RWPE2 (cell line): ENCODE results near the gene ARHGEF3.

Experiments used
- ATAC-seq: fragments of 200-7000 bp; cut with Tn5 transposase; 3 replicates; pipeline ENCODE4 v1.9.1; 2021; ENCODE audit warnings: low read depth
- DNase-seq: peaks from one replicate; pipeline ENCODE4 v3.0.0-alpha.2; 2020; ENCODE audit warnings: low spot score
- H3K27ac ChIP-seq: fragments of 450-650 bp; 2 replicates; pipeline ENCODE4 v1.5.1; 2017; ENCODE audit warnings: mild to moderate bottlenecking; ENCODE audit not compliant: poor library complexity, severe bottlenecking
- H3K27me3 ChIP-seq: fragments of 250-450 bp; sonication (Bioruptor Pico); 2 replicates; pipeline ENCODE4 v1.5.1; 2021; ENCODE audit warnings: mild to moderate bottlenecking, moderate library complexity; ENCODE audit not compliant: insufficient read depth, poor library complexity, severe bottlenecking
- H3K36me3 ChIP-seq: fragments of 250-450 bp; sonication (Bioruptor Pico); 2 replicates; pipeline ENCODE4 v1.5.1; 2020; ENCODE audit warnings: low read depth, mild to moderate bottlenecking, moderate library complexity
- H3K4me1 ChIP-seq: fragments of 250-450 bp; sonication (Bioruptor Pico); 2 replicates; pipeline ENCODE4 v1.5.1; 2021; ENCODE audit warnings: mild to moderate bottlenecking, moderate library complexity; ENCODE audit not compliant: insufficient read depth, poor library complexity, severe bottlenecking
- H3K4me3 ChIP-seq: fragments of 250-450 bp; sonication (Bioruptor Pico); 2 replicates; pipeline ENCODE4 v1.5.1; 2021; ENCODE audit warnings: mild to moderate bottlenecking, moderate library complexity; ENCODE audit not compliant: severe bottlenecking
- H3K9me3 ChIP-seq: fragments of 250-450 bp; sonication (Bioruptor Pico); 2 replicates; pipeline ENCODE4 v1.5.1; 2021; ENCODE audit warnings: mild to moderate bottlenecking, moderate library complexity; ENCODE audit not compliant: severe bottlenecking
- TF ChIP-seq, protein P1 (sequence below): fragments of 450-650 bp; IDR thresholded peaks from one replicate; pipeline ENCODE4 v1.5.1; 2017; ENCODE audit warnings: mild to moderate bottlenecking, moderate library complexity; ENCODE audit not compliant: poor library complexity, severe bottlenecking

ARHGEF3 gene

GRCh38 chr3:56823421-56823926 lies 21.7 kb upstream of the ARHGEF3 start:
- Histone ChIP-seq H3K4me3 (no peak overlapping the region), H3K27ac (no peak overlapping the region), H3K9me3 (no peaks in the 10 kb centered on the region), H3K4me1 (peaks cover 3% of the 10 kb centered on the region), H3K36me3 (no peaks in the 10 kb centered on the region), H3K27me3 (no peaks in the 10 kb centered on the region)
- DNase-seq = no peak
- ATAC-seq = no peak
- TF ChIP-seq, protein P1, sequence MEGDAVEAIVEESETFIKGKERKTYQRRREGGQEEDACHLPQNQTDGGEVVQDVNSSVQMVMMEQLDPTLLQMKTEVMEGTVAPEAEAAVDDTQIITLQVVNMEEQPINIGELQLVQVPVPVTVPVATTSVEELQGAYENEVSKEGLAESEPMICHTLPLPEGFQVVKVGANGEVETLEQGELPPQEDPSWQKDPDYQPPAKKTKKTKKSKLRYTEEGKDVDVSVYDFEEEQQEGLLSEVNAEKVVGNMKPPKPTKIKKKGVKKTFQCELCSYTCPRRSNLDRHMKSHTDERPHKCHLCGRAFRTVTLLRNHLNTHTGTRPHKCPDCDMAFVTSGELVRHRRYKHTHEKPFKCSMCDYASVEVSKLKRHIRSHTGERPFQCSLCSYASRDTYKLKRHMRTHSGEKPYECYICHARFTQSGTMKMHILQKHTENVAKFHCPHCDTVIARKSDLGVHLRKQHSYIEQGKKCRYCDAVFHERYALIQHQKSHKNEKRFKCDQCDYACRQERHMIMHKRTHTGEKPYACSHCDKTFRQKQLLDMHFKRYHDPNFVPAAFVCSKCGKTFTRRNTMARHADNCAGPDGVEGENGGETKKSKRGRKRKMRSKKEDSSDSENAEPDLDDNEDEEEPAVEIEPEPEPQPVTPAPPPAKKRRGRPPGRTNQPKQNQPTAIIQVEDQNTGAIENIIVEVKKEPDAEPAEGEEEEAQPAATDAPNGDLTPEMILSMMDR = no peak

DNA sequence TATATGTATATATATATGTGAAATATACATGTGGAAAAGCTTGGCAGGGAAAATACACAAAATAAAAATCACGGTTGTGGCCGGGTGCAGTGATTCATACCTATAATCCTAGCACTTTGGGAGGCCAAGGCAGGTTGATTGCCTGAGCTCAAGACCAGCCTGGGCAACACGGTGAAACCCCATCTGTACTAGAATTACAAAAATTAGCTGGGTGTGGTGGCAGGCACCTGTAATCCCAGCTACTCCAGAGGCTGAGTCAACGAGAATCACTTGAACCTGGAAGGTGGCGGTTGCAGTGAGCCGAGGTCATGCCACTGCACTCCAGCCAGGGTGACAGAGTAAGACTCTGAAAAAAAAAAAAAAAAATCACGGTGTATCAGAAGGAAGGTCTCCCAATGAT lies 20.8 kb upstream of the ARHGEF3 start:
- Histone ChIP-seq H3K9me3 (no peaks in the 10 kb centered on the region), H3K4me3 (no peak overlapping the region), H3K27me3 (no peaks in the 10 kb centered on the region), H3K27ac (no peak overlapping the region), H3K4me1 (peaks cover 3% of the 10 kb centered on the region), H3K36me3 (no peaks in the 10 kb centered on the region)
- TF ChIP-seq, protein P1 = no peak
- ATAC-seq = no peak
- no peak for DNase-seq

- Histone ChIP-seq H3K4me3 (no peak overlapping the region), H3K4me1 (no peaks in the 10 kb centered on the region), H3K27ac (no peak overlapping the region), H3K36me3 (no peaks in the 10 kb centered on the region), H3K27me3 (no peaks in the 10 kb centered on the region), H3K9me3 (no peaks in the 10 kb centered on the region)
- no peak for DNase-seq
- ATAC-seq = no peak
- TF ChIP-seq, protein P1 = no peak
Measured at GRCh38 chr3:56819016-56819809, 17.5 kb upstream of the ARHGEF3 start.

GRCh38 chr3:56818156-56818985 lies 16.6 kb upstream of the ARHGEF3 start:
- TF ChIP-seq, protein P1 = no peak
- Histone ChIP-seq H3K27me3 (no peaks in the 10 kb centered on the region), H3K4me3 (no peak overlapping the region), H3K36me3 (no peaks in the 10 kb centered on the region), H3K9me3 (no peaks in the 10 kb centered on the region), H3K4me1 (peaks cover 7% of the 10 kb centered on the region), H3K27ac (no peak overlapping the region)
- DNase-seq (no peak), ATAC-seq (no peak)
